Activated B cell treated with CpG ODN at 0.5 μM for 24 hours (primary cell): ENCODE results near the gene NRDC. TPM values are rescaled to one million over a fixed set of nuclear protein-coding genes. Genes with fewer than 3 reads are reported as not detected.

Experiments used
- ATAC-seq: fragments of 200-7000 bp; cut with Tn5 transposase; one replicate; pipeline ENCODE4 v1.10.0; 2021; ENCODE audit warnings: low read depth, mild to moderate bottlenecking, moderate library complexity
- CTCF ChIA-PET: fragments of 350-600 bp; sonication (Branson Sonifier 250); formaldehyde crosslinking; loops from one replicate; lab custom pipeline; 2021; ENCODE audit warnings: antibody characterized with exemption; lab: Charles Lee
- POLR2A ChIA-PET: fragments of 350-600 bp; sonication (Branson Sonifier 250); formaldehyde crosslinking; loops from one replicate; lab custom pipeline; 2021; ENCODE audit warnings: antibody characterized with exemption; lab: Charles Lee
- DNase-seq: peaks from one replicate; pipeline ENCODE4 v3.0.0; 2022
- H3K27ac Mint-ChIP-seq: one replicate; pipeline ENCODE4 v1.8.0; 2020; ENCODE audit warnings: mixed read lengths
- H3K27me3 Mint-ChIP-seq: one replicate; pipeline ENCODE4 v1.8.0; 2021; ENCODE audit warnings: mixed read lengths
- H3K36me3 Mint-ChIP-seq: one replicate; pipeline ENCODE4 v1.8.0; 2021; ENCODE audit warnings: low read depth, mixed read lengths
- H3K4me1 Mint-ChIP-seq: one replicate; pipeline ENCODE4 v1.8.0; 2021; ENCODE audit warnings: mixed read lengths
- H3K4me3 Mint-ChIP-seq: one replicate; pipeline ENCODE4 v1.8.0; 2020; ENCODE audit warnings: mild to moderate bottlenecking, mixed read lengths
- H3K9me3 Mint-ChIP-seq: one replicate; pipeline ENCODE4 v1.8.0; 2020; ENCODE audit warnings: mixed read lengths
- CTCF ChIP-seq: fragments of 200-600 bp; IDR thresholded peaks from one replicate; pipeline ENCODE4 v1.8.0; 2022; ENCODE audit warnings: antibody characterized with exemption, mild to moderate bottlenecking
- intact Hi-C: fragments of 100-400 bp; cut with micrococcal nuclease; formaldehyde crosslinking; loops from one replicate; pipeline ENCODE4 v1.15.1; 2024
- total RNA-seq: library from RNA; stranded (reverse); gene quantifications from 2 replicates; pipeline ENCODE4 v1.2.3, GENCODE V29; 2022

The NRDC gene
- total RNA-seq, 1 donor from 2014 or later = 162 TPM

- TF ChIP-seq CTCF = no peak
- peaks cover 27% of the 10 kb centered on the region for H3K36me3 Mint-ChIP-seq
- no peak for ATAC-seq
- no peaks in the 10 kb centered on the region for H3K9me3 Mint-ChIP-seq
- ChIA-PET POLR2A (no interaction called here), CTCF (no interaction called here)
- H3K4me3 Mint-ChIP-seq = no peak overlapping the region
- H3K27me3 Mint-ChIP-seq = no peaks in the 10 kb centered on the region
- peaks cover 22% of the 10 kb centered on the region for H3K4me1 Mint-ChIP-seq
- no peak for DNase-seq
- H3K27ac Mint-ChIP-seq = peak overlapping the region; percentile 5
- intact Hi-C loops = no loop called here
These were observed 133.8 kb downstream of the NRDC start for GRCh38 chr1:51744506-51745303.

- ChIA-PET POLR2A (no interaction called here), CTCF (no interaction called here)
- H3K4me3 Mint-ChIP-seq = no peak overlapping the region
- no peak overlapping the region for H3K27ac Mint-ChIP-seq
- intact Hi-C loops = no loop called here
- peaks cover 10% of the 10 kb centered on the region for H3K36me3 Mint-ChIP-seq
- TF ChIP-seq CTCF = no peak
- ATAC-seq (no peak), DNase-seq (no peak)
- no peaks in the 10 kb centered on the region for H3K9me3 Mint-ChIP-seq
- peaks cover 34% of the 10 kb centered on the region for H3K4me1 Mint-ChIP-seq
- H3K27me3 Mint-ChIP-seq = no peaks in the 10 kb centered on the region
These were observed 137.3 kb downstream of the NRDC start for GRCh38 chr1:51741121-51741681.

GRCh38 chr1:51740652-51741051 lies 137.9 kb downstream of the NRDC start:
- ATAC-seq (peak; percentile 34), DNase-seq (no peak)
- Mint-ChIP-seq H3K4me1 (peaks cover 35% of the 10 kb centered on the region), H3K4me3 (no peak overlapping the region), H3K27ac (no peak overlapping the region), H3K27me3 (no peaks in the 10 kb centered on the region), H3K9me3 (no peaks in the 10 kb centered on the region), H3K36me3 (peaks cover 10% of the 10 kb centered on the region)
- no peak for TF ChIP-seq CTCF
- CTCF ChIA-PET = no interaction called here
- intact Hi-C loops = no loop called here
- POLR2A ChIA-PET = no interaction called here

Other genes starting within 250 kb of the NRDC start
- 0.02 TPM in 1 of 2 replicates, not detected in the other for gene RAB3B, start 112.0 kb upstream of the NRDC start, total RNA-seq
- 18.4 and 18.8 TPM in 2 replicates for gene KTI12, start 155.1 kb upstream of the NRDC start, total RNA-seq
- 37.4 and 39.0 TPM in 2 replicates for gene TXNDC12, start 176.5 kb upstream of the NRDC start, total RNA-seq
- gene BTF3L4, start 177.6 kb upstream of the NRDC start, total RNA-seq = 32.8 and 36.2 TPM in 2 replicates